Neural crest cell (in vitro differentiated cells): ENCODE results near the gene SORCS2. TPM values are rescaled to one million over a fixed set of nuclear protein-coding genes. Genes with fewer than 3 reads are reported as not detected.
"Not testable (repeated sequence)": the region's sequence is repeated elsewhere in the genome, so short reads cannot be mapped to it uniquely, and the experiment has no call there.

Experiments
- DNase-seq: peaks from one replicate; pipeline ENCODE4 v3.0.0; 2021; ENCODE audit warnings: low read depth, mixed read lengths, low spot score
- H3K27ac Mint-ChIP-seq: one replicate; pipeline ENCODE4 v1.8.0; 2021; ENCODE audit warnings: mild to moderate bottlenecking, mixed read lengths; ENCODE audit not compliant: unreplicated experiment
- H3K27me3 Mint-ChIP-seq: 2 replicates; pipeline ENCODE4 v1.8.0; 2021; ENCODE audit warnings: low read depth, mild to moderate bottlenecking, mixed read lengths
- H3K36me3 Mint-ChIP-seq: 2 replicates; pipeline ENCODE4 v1.8.0; 2021; ENCODE audit warnings: low read depth, mild to moderate bottlenecking, mixed read lengths
- H3K4me1 Mint-ChIP-seq: 2 replicates; pipeline ENCODE4 v1.8.0; 2021; ENCODE audit warnings: mixed read lengths
- H3K4me3 Mint-ChIP-seq: one replicate; pipeline ENCODE4 v1.8.0; 2021; ENCODE audit warnings: mild to moderate bottlenecking, mixed read lengths
- H3K9me3 Mint-ChIP-seq: 2 replicates; pipeline ENCODE4 v1.8.0; 2021; ENCODE audit warnings: mixed read lengths
- total RNA-seq: library from RNA; stranded (reverse); gene quantifications from 2 replicates; pipeline ENCODE4 v1.2.1, GENCODE V29; 2021
- TF ChIP-seq, protein P1 (sequence below): fragments of 200-600 bp; sonication (generic); conservative IDR thresholded peaks from 2 replicates; pipeline ENCODE4 v1.5.0; 2021; ENCODE audit warnings: antibody characterized with exemption, mild to moderate bottlenecking

SORCS2 gene
- total RNA-seq, 1 donor from 2014 or later = 1.1 TPM

DNA sequence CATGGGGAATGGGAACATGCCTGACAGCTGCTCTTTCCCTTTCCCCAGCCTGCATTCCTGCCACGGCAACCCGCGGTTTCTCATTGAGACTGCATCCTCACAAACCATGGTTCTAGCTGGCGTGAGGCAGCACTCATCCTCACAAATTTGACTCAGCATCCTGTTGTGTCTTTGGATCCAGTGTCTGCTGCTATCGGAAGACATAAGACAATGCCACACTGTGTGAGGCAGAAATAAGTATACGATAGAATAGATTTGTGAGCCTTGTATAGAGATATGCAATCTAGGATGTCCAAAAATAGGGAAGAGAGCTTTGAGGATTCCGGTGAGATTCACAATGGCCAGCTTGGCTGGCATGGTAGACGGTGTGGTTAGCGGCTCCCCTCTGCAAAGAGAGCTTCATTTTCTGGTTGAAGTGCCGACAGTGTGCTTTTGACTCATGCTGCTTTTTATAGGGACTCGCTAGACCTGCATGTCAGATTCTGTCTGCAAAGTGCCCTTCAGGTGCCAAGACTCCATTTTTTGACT is 403.7 kb downstream of the SORCS2 start:
- Mint-ChIP-seq H3K4me3 (no peak overlapping the region), H3K36me3 (no peaks in the 10 kb centered on the region), H3K27me3 (peaks cover 36% of the 10 kb centered on the region), H3K9me3 (no peaks in the 10 kb centered on the region), H3K4me1 (peaks cover 11% of the 10 kb centered on the region), H3K27ac (no peak overlapping the region)
- DNase-seq = no peak
- TF ChIP-seq, protein P1, sequence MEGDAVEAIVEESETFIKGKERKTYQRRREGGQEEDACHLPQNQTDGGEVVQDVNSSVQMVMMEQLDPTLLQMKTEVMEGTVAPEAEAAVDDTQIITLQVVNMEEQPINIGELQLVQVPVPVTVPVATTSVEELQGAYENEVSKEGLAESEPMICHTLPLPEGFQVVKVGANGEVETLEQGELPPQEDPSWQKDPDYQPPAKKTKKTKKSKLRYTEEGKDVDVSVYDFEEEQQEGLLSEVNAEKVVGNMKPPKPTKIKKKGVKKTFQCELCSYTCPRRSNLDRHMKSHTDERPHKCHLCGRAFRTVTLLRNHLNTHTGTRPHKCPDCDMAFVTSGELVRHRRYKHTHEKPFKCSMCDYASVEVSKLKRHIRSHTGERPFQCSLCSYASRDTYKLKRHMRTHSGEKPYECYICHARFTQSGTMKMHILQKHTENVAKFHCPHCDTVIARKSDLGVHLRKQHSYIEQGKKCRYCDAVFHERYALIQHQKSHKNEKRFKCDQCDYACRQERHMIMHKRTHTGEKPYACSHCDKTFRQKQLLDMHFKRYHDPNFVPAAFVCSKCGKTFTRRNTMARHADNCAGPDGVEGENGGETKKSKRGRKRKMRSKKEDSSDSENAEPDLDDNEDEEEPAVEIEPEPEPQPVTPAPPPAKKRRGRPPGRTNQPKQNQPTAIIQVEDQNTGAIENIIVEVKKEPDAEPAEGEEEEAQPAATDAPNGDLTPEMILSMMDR = no peak

DNA sequence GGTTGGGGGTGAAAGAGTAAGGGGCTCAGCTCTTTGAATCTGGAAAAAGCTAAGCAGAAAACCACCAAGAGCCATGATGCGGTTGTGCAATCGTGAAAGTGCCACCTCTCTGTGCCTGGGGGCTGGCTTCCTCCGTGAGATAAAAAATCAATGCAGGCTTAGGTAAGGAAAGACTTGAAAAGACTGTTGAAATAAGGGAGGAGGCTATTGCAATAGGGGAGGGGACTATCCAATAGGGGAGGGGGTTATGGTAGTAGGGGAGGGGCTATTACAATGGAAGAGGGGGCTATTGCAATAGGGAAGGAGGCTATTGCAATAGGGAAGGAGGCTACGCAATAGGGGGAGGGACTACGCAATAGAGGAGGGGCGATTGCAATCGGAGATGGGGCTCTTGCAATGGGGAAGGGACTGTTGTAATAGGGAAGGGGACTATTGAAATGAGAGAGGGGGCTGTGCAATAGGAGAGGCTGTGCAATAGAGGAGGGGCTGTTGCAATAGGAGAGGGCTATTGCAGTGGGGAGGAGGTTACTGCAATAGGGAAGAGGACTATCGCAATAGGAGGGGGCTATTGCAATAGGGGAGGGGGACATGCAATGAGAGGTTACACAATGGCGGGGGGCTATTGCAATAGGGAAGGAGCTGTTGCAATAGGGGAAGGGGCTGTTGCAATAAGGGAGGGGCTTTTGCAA is 404.7 kb downstream of the SORCS2 start:
- H3K36me3 Mint-ChIP-seq = no peaks in the 10 kb centered on the region
- peaks cover 36% of the 10 kb centered on the region for H3K27me3 Mint-ChIP-seq
- H3K4me3 Mint-ChIP-seq = no peak overlapping the region
- TF ChIP-seq, protein P1 = no peak
- H3K27ac Mint-ChIP-seq = no peak overlapping the region
- peaks cover 11% of the 10 kb centered on the region for H3K4me1 Mint-ChIP-seq
- no peaks in the 10 kb centered on the region for H3K9me3 Mint-ChIP-seq
- no peak for DNase-seq

DNA sequence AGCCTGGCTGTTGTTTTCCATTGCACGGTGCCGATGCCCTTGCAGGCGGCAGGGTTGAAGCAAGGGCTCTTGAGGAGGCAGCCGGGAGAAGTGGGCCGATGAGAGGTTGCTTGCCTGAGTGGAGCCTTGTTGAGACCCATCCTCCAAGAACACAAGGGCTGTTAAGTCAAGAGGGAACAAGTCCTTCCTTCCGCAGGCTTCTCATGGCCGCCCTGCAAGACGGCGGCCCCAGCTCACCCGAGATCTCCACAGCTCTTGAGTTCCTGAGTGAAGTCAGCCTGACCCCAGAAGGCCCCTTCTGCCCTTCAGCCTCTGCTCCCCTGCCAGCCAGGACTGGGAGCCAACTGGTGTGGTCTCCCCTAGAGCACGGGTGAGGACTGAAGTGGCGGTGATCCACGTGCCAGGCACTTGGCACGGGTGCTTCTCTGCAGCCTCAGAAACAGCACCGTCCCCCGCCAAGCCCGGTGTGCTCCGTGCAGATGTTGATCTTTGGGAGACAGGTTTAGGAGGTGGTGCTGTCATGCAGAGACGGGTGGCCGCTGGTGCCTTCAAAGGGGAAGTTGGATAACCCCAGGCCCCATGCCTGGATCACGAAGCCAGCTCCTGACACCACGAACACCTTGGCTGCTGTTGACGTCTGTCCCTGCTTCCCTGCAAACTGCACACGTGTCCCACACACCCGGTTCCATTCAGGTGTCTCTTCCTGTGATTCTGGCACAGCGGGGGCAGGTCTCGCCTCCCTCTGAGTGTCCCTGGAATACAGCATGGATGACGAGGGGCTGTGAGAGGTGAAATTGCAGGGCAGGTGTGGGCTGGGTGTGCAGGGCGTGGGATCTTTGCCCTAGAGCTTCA is 406.8 kb downstream of the SORCS2 start:
- H3K27ac Mint-ChIP-seq = no peak overlapping the region
- no peak overlapping the region for H3K4me3 Mint-ChIP-seq
- peaks cover 3% of the 10 kb centered on the region for H3K9me3 Mint-ChIP-seq
- no peaks in the 10 kb centered on the region for H3K36me3 Mint-ChIP-seq
- peaks cover 11% of the 10 kb centered on the region for H3K4me1 Mint-ChIP-seq
- H3K27me3 Mint-ChIP-seq = peaks cover 36% of the 10 kb centered on the region
- TF ChIP-seq, protein P1 = no peak
- DNase-seq = no peak

DNA sequence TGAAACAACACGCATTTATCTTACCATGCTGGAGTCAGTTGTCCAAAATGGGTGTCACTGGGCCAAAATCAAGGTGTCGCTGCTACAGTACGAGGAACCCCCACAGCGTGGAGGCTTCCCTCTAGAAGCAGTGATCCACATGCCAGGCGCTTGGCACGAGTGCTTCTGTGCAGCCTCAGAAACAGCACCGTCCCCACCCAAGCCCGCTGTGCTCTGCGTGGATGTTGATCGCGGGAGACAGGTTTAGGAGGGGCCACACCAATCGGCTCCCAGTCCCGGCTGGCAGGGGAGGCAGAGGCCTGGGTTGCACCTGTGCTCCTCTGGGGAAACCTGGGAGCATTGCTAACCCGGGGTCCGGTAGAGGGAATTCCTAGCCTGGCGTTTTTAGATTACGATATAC is 407.9 kb downstream of the SORCS2 start:
- Mint-ChIP-seq H3K27me3 (peaks cover 28% of the 10 kb centered on the region), H3K4me3 (no peak overlapping the region), H3K27ac (no peak overlapping the region), H3K36me3 (no peaks in the 10 kb centered on the region), H3K4me1 (peaks cover 11% of the 10 kb centered on the region), H3K9me3 (peaks cover 3% of the 10 kb centered on the region)
- no peak for DNase-seq
- TF ChIP-seq, protein P1 = no peak

DNA sequence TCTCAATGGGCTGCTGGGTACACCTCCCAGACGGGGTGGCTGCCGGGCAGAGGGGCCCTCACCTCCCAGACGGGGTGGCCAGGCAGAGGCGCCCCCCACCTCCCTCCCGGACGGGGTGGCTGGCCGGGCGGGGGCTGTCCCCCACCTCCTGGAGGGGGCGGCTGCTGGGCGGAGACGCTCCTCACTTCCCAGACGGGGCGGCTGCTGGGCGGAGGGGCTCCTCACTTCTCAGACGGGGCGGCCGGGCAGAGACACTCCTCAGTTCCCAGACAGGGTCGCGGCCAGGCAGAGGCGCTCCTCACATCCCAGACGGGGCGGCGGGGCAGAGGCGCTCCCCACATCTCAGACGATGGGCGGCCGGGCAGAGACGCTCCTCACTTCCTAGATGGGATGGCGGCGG is 409.8 kb downstream of the SORCS2 start:
- not testable (repeated sequence) for H3K27ac Mint-ChIP-seq, H3K4me3 Mint-ChIP-seq, H3K36me3 Mint-ChIP-seq, H3K9me3 Mint-ChIP-seq, H3K4me1 Mint-ChIP-seq, DNase-seq, H3K27me3 Mint-ChIP-seq
